CD4-positive, alpha-beta T cell treated with Interleukin-10 for 1 hour (primary cell): ENCODE measurements around the gene PPFIA2.

Experiments
- DNase-seq: peaks from one replicate; pipeline ENCODE4 v3.0.0-alpha.2; 2020

The PPFIA2 gene

DNA sequence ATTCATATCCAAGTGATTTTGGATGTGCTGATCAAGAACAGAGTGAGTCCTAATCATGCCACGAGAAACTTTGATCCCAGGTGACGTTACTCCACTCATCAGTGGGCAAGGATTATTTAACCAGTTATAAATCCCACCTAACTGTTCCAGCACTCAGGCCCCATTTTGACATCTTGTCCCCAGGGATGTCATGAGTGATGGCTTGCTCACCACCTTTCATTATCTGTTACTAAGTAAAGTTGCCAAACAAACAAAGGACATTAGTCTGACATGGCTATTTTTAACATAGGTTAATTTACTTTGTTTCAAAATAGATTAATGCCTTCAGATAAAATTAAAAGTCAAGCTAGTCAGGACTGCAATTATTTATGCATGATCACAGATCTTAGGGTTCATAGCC lies 425.3 kb downstream of the PPFIA2 start:
- DNase-seq: no peak

DNA sequence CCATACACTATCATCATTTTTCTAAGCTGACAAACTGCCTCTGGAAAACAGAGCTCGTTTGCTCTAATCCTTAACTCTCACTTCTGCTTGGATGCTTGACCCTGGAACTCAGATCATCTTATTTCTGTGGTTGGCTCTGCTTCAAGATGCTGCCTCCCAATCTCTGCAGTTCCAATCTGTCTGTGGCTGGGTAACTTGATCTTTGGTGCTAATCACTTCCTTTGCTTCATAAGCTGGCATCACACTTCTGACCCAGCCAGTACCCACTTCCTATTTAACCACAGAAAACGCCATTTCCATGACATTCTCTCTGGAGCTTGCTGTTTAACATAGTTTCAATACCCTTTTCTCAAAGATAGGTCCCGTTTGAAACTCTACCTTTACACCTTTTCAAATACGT lies 427.1 kb downstream of the PPFIA2 start:
- no peak for DNase-seq

DNA sequence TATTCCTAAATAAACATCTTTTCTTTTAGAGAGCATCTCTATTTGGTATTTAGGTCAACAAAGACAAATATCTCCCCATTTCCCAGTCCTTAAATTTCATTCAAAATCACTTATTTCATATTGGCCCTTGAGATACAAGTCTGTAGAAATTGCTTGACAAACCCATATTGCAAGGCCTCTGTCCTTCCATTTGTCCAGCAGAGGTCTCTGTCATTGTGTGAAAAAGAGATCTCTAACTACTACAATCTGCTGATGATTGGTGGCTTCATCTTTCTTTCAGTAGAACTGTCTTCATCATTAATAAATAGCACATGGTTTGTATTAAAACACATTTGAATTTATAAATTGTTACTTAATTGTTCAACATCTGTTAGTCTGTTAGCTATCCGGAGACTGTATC lies 428.7 kb downstream of the PPFIA2 start:
- no peak for DNase-seq

- no peak for DNase-seq
These were observed 430.1 kb downstream of the PPFIA2 start for GRCh38 chr12:81329085-81329484.

DNA sequence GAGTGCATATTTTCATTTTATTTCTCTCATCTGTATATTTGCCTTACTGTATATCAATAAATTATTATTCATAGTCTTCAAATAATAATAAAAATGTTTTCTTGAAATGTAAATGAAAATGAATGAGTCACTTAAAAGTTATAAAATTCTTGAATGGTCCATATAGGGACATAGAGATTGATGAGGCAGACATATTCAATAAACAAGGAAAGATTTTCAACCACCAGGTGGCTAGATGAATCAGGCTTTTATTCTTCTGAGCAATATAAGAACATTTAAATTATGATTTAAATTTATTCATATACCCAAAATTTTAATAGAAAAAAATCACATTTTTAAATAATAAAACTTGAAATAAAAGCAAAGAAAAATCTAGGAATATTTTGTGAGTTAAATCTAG lies 431.7 kb downstream of the PPFIA2 start:
- no peak for DNase-seq

DNA sequence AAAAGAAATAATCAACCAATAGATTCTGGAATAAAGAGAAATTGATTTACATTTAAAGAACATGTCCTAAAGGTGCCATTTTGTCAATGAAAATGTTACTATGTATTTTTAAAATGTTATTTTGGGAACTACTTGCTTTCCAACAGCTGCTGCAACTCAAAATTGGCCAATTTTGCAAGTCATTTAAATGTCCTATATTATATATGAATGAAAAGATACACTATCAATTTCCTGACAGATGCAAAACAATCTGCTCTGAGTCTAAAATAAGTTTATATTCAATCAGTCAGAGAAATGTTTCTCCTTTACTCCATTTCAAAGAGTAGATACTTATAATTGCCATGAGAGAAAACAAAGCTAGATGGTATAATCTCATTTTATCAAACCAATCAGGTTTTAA lies 434.1 kb downstream of the PPFIA2 start:
- DNase-seq: no peak

- no peak for DNase-seq
These were observed 444.1 kb downstream of the PPFIA2 start for GRCh38 chr12:81314903-81315531.

DNA sequence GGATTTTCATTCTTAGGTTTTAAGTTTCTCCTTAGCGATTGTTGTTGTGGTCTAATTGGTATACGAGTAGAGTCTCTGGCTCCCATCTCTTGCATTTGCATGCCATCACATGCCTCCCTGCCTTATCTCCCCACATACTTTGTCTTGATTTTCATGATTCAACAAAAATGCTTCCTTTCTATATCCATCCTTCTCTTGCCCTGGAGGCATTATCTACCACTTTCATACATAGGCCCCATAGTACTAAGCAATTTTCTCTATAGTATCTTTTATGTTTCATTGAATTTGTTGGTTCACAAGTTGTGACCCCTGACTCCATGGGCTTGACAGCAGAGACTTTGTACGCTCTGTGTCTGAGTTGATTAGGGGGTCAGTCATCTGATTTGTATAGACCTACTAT lies 455.2 kb downstream of the PPFIA2 start:
- no peak for DNase-seq

DNA sequence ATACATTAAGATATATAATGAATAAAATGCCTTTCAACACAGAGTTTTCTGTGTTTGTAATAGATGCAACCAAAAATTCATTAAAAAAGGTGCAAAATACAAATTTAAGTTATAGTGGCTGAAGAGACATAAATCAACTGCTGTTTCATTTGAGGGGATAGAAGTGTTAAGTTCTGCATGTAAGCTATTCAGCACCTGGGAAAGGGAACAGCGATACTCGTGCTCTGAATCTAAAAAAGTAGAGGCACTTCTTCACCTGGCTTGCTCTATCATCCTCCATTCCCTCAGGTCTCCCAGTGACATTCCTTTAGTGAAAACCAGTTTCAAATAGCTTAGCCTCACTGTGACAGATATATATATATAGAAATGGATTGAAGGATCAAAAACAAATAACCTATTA lies 458.7 kb downstream of the PPFIA2 start:
- DNase-seq: no peak

- DNase-seq: no peak
These were observed 461.5 kb downstream of the PPFIA2 start for GRCh38 chr12:81297601-81298000.

DNA sequence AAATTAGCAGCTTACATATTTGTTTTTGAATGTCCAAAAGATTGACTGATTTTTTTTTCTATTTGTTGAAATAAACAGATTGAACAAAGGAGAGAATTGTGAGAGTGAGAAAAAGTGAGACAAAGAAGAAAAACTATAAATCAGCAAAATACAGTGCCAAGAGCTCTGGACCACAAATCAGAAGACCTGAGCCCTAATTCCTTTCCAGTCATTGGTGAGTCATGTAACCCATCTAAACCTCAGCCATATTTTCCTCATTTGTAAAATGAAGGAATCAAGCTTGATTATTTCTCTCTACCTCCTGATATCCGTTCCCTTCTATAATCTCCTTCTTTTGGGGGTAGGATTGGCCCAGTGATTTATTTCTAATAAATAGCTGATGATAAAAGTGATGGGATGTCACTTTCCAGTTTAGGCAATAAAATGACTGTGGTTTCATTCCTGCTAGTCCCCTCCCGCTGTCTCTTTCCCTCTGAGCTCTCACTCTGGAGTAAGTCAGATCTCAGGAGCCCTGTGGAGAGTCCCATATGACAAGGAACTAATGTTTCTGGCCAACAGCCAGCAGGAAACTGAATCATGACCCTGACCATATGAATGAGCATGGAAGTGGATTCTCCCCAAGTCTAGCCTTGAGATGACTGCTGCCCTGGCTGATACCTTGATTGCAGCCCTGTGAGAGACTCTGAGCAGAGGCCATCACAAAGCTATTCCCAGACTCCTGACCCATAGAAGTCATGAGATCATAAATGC lies 462.4 kb downstream of the PPFIA2 start:
- no peak for DNase-seq

GRCh38 chr12:81295251-81295650 lies 463.9 kb downstream of the PPFIA2 start:
- DNase-seq: no peak

GRCh38 chr12:81294325-81295190 lies 464.6 kb downstream of the PPFIA2 start:
- no peak for DNase-seq

DNA sequence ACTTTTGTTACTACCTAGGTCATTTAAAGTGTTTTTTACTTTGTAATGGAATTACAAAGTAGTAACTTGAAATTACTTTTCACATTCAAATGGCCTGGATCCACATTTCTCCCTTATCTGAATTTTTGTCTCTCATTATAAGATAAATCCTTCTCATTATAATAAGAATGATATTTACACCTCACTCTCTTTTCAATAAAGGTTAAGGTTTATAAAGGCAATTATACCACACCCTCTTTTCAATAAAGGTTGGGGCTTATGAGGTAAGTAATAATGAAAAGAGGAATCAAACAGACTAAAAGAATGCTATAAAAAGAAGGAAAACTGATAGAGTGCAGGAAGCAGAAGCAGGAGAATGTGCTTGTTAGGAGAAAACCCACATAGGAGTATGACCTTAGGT lies 470.5 kb downstream of the PPFIA2 start:
- no peak for DNase-seq

DNA sequence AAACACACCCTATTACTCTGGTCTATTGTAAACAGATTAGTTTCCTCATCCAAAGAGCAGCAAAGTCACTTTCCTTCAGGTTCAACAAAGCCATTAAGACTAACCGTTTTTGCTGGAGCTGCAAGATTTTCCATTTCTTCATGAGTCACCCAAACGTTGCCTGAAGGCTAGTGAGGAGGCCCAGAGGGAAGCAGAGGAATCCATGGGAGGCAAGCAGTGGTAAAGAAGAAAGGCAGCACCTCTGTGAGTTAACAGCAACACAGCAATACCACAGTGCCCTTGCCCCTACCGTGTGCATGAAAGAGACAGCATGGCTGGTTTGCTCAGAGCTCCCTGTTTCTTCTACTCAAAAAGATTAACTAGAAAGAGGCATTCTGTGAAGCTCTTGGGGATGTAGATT lies 475.0 kb downstream of the PPFIA2 start:
- DNase-seq: no peak

DNA sequence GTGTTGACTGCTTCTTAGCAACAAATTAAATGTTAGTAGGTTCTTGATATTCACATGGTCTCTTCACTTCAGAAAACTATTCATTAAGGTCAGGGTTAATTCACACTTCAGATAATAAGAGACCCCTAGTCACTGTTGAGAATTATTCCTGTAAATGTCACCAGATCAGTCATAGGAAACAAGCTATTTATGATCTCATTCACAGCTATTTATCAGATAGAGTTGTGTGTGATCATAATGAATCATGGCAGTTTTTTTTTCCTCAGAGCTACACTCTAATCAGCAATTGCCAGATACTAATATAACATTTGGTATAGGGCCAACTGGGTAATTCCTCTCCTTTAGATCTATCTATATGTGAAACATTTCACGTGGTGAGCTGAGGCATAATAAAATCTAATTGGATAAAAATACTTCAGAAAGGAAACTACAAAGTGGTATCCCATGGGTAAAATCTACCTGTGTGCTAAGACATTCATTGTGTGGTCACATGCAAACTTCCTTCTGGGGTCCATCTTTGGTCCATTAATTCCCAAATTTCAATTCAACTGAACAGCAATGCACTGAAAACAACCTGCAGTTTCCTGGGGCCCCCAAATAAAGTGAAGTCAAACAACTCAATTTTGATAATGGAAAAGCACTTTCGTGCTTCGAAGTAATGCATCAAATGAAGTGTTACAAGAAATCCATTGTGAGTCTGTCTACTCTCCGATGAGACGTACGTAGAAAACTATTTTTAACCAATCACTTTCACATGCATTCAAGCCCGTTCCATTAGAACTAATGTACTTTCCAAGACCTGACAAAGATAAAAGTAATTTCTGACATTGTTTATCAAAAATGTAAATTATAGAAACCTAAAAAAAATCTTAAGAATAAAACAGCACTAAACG lies 484.3 kb downstream of the PPFIA2 start:
- DNase-seq: no peak

DNA sequence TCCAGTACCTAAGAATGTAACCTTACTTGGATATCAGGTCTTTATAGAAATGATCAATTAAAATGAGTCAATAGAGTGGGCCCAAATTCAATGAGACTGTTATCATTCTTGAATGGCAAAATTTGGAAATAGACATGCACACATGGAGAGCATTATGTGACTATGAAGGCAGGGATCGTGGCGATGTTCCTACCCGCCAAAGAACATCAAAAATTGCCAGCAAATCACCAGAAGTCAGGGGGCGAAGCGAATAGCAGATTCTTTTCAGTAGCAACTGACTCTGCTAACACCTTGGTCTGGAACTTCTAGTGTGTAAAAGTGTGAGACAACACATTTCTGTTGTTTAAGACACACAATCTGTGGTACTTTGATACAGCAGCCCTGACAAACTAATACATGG lies 488.8 kb downstream of the PPFIA2 start:
- DNase-seq: no peak

- no peak for DNase-seq
These were observed 496.1 kb downstream of the PPFIA2 start for GRCh38 chr12:81263072-81263471.

DNA sequence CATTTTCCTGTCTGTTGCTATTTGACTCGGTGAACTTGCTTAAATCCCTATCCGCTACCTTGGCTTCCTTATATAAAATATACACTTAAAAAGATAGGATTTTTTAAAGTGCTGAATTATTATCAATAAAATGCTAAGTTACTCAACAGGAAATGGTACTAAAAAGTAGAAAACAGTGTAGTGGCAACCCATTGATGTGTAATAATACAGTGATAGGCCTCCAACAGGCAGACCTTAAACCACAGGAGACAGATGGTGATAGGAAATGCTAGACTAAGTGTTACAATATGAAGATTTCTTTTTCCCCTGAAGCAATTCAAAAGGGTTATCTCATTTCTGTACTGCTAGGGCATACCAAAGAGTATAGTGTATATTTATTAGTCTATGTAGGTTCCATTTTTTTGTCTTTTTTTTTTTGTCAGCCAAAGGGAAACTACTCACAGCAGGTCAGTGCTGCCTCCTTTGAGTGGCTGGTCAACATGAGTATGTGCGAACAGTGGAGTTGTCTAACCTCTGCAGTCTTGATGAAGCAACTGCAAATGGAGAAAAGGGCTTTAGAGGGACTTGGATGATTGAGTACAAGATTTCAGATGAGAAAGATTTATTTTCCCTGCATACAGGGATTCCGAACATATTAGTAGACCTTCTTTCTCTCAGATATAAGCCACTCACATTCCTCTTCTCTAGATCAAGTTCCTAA lies 497.5 kb downstream of the PPFIA2 start:
- DNase-seq: no peak

DNA sequence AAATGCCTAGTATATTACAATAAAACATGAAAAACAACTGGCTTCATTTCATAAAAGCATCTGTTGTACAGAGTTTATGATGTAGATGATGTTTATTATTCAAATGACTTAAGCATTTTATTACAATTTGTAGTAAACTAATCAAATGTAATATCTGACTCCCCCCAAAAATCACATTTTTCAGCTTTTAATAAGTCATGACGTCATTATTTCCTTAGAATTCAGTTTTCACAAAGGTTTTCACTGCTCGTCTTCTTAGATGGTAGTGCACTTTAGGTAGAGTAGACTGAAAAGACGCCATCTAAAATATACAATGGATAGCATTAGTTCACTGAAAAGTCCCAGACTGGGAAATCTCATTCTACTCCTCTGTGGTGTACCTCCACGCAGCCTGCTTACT lies 499.8 kb downstream of the PPFIA2 start:
- DNase-seq: no peak

DNA sequence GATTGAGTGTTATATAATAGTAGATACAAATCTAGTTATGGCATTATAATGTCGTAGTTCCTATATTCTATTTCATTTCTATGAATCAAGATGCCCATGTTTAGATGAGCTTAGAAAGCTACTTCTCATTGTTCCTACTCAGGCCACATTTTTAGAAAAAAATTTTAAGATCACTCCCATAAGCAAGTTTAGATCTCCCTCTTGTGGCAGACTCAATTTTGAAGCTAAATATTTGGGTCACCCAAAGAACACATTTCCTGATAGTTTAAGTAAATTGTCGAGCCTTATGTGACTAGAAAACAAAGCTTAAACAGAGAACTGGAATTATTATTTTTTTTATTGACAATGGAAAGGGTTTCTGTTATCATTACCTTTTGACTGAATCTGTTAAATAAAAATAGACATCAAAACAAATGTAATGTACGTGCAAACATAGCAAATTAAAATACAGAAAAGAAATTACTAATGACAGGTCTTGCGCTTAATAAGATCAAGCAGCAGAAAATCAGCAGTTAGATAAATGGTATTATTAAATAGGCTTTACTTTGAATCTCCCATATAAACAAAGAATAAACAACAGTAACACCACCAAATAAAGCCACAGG lies 501.1 kb downstream of the PPFIA2 start:
- no peak for DNase-seq

DNA sequence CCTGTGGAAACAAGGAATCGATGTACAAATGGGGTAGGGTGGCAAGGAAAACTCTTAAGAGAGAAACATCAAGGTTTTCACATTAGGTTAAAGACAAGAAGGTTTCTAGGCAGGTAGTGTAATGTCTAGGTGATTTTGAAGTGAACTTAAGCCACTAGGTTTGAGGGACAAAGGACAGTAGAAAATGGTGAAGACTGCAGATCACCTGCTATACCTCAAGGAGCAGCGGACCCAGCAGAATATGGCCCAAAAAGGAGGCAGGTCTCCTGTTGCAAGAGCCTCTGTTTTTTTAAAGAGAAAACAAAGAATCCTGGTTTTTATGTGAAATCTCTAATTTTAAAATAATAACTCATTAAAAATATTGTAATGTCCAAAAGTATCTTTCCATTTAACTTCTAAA lies 503.2 kb downstream of the PPFIA2 start:
- DNase-seq: no peak
